Upper lobe of left lung (tissue), 4 donors: Measurements from ENCODE around the gene RNF215.

Experiments used
- CTCF ChIP-seq, 6 experiments: fragments of 450-650 bp in 4 of 6; fragments of 200-600 bp in 2 of 6; sonication (generic) in 2 of 6; IDR thresholded peaks; one replicate each; pipeline ENCODE4 v1.5.1; 2016 to 2019; ENCODE audit warnings: antibody characterized with exemption in 6 of 6
- EP300 ChIP-seq, 4 donors: sonication (generic); formaldehyde crosslinking; IDR thresholded peaks; one replicate each; pipeline ENCODE4 v1.5.1; 2017; ENCODE audit warnings: antibody characterized with exemption in 4 of 4, control low read depth in 2 of 4
- POLR2A ChIP-seq, 4 donors: fragments of 450-650 bp; IDR thresholded peaks; one replicate each; pipeline ENCODE4 v1.5.1; 2016 to 2017; ENCODE audit warnings: antibody characterized with exemption in 4 of 4, mild to moderate bottlenecking in 2 of 4
- POLR2AphosphoS5 ChIP-seq, 2 donors: sonication (generic); formaldehyde crosslinking; IDR thresholded peaks; one replicate each; pipeline ENCODE4 v1.5.1; 2017; ENCODE audit warnings: antibody characterized with exemption in 2 of 2

- no peak for TF ChIP-seq CTCF (IDR thresholded peaks at IDR 0.05)
- no peak for TF ChIP-seq POLR2AphosphoS5 (IDR thresholded peaks at IDR 0.05)
- TF ChIP-seq POLR2A (IDR thresholded peaks at IDR 0.05) = no peak
- TF ChIP-seq EP300 (IDR thresholded peaks at IDR 0.05) = no peak
Observed at GRCh38 chr22:30372915-30373314, 14.3 kb downstream of the RNF215 start.
